WTC11 (cell line): ENCODE data around the gene CCDC88A. TPM values are rescaled to one million over a fixed set of nuclear protein-coding genes. Genes with fewer than 3 reads are reported as not detected.

ENCODE experiments used
- ATAC-seq: fragments of 200-7000 bp; cut with Tn5 transposase; 2 replicates; pipeline ENCODE4 v1.10.0; 2021; ENCODE audit warnings: mild to moderate bottlenecking, moderate library complexity
- CTCF ChIA-PET: fragments of 300-600 bp; sonication (Branson Sonifier 250); formaldehyde crosslinking; loops from one replicate; lab custom pipeline; 2021; ENCODE audit warnings: antibody characterized with exemption; lab: Charles Lee
- POLR2A ChIA-PET: fragments of 350-600 bp; sonication (Branson Sonifier 250); formaldehyde crosslinking; loops from one replicate; lab custom pipeline; 2021; ENCODE audit warnings: antibody characterized with exemption; lab: Charles Lee
- DNase-seq: peaks from one replicate; pipeline ENCODE4 v3.0.0; 2021; ENCODE audit warnings: low spot score
- H3K27ac Mint-ChIP-seq: 2 replicates; pipeline ENCODE4 v1.8.0; 2021; ENCODE audit warnings: mixed read lengths
- H3K27me3 Mint-ChIP-seq: 2 replicates; pipeline ENCODE4 v1.8.0; 2021; ENCODE audit warnings: low read depth, mild to moderate bottlenecking, moderate library complexity, mixed read lengths
- H3K36me3 Mint-ChIP-seq: 2 replicates; pipeline ENCODE4 v1.8.0; 2021; ENCODE audit warnings: mixed read lengths
- H3K4me1 Mint-ChIP-seq: 2 replicates; pipeline ENCODE4 v1.8.0; 2022; ENCODE audit warnings: mixed read lengths
- H3K4me3 Mint-ChIP-seq: 2 replicates; pipeline ENCODE4 v1.8.0; 2021; ENCODE audit warnings: mild to moderate bottlenecking, moderate library complexity, mixed read lengths
- H3K9me3 Mint-ChIP-seq: 2 replicates; pipeline ENCODE4 v1.8.0; 2021; ENCODE audit warnings: mixed read lengths
- CREM ChIP-seq: sonication (generic); formaldehyde crosslinking; IDR thresholded peaks from 2 replicates; pipeline ENCODE4 v1.8.1; 2022; ENCODE audit warnings: mild to moderate bottlenecking, missing genetic modification reagents, moderate library complexity
- ELF4 ChIP-seq: sonication (generic); formaldehyde crosslinking; IDR thresholded peaks from 2 replicates; pipeline ENCODE4 v1.8.1; 2022; ENCODE audit warnings: low read depth, mild to moderate bottlenecking, moderate library complexity, missing genetic modification reagents
- FOXJ3 ChIP-seq: sonication (generic); formaldehyde crosslinking; IDR thresholded peaks from 2 replicates; pipeline ENCODE4 v1.9.0; 2021; ENCODE audit warnings: missing genetic modification reagents, mild to moderate bottlenecking, borderline replicate concordance
- GTF2I ChIP-seq: fragments of 250-450 bp; sonication (Bioruptor Pico); conservative IDR thresholded peaks from 2 replicates; pipeline ENCODE4 v1.4.0; 2021; ENCODE audit warnings: mild to moderate bottlenecking
- IRF2 ChIP-seq: sonication (generic); formaldehyde crosslinking; IDR thresholded peaks from 2 replicates; pipeline ENCODE4 v1.8.0; 2022; ENCODE audit warnings: low read depth, missing genetic modification reagents, borderline replicate concordance
- JAZF1 ChIP-seq: fragments of 250-450 bp; sonication (Bioruptor Pico); IDR thresholded peaks from 2 replicates; pipeline ENCODE4 v1.9.0; 2021; ENCODE audit warnings: moderate library complexity, mild to moderate bottlenecking, inconsistent platforms
- KAT7 ChIP-seq: sonication (generic); formaldehyde crosslinking; IDR thresholded peaks from 2 replicates; pipeline ENCODE4 v1.8.1; 2023; ENCODE audit warnings: missing genetic modification reagents, mild to moderate bottlenecking, borderline replicate concordance
- MYBL2 ChIP-seq: sonication (generic); formaldehyde crosslinking; IDR thresholded peaks from 2 replicates; pipeline ENCODE4 v1.8.1; 2023; ENCODE audit warnings: mild to moderate bottlenecking, moderate library complexity, missing genetic modification reagents
- SOX15 ChIP-seq: fragments of 250-450 bp; sonication (Bioruptor Pico); IDR thresholded peaks from 2 replicates; pipeline ENCODE4 v1.9.0; 2021; ENCODE audit warnings: mild to moderate bottlenecking
- ZBTB21 ChIP-seq: sonication (generic); formaldehyde crosslinking; IDR thresholded peaks from 2 replicates; pipeline ENCODE4 v1.8.1; 2023; ENCODE audit warnings: mild to moderate bottlenecking, missing genetic modification reagents, borderline replicate concordance
- total RNA-seq: library from RNA; stranded (reverse); gene quantifications from 3 replicates; pipeline ENCODE4 v1.2.3, GENCODE V29; 2021
- TF ChIP-seq, protein P1 (sequence below): fragments of 250-450 bp; sonication (Bioruptor Pico); IDR thresholded peaks from 2 replicates; pipeline ENCODE4 v1.9.0; 2021; ENCODE audit warnings: mild to moderate bottlenecking
- TF ChIP-seq, protein P2 (sequence below): sonication (generic); formaldehyde crosslinking; IDR thresholded peaks from 2 replicates; pipeline ENCODE4 v1.8.0; 2022; ENCODE audit warnings: mild to moderate bottlenecking, missing genetic modification reagents
- TF ChIP-seq, protein P3 (sequence below): fragments of 250-450 bp; sonication (Bioruptor Pico); conservative IDR thresholded peaks from 2 replicates; pipeline ENCODE4 v1.9.0; 2021; ENCODE audit warnings: mild to moderate bottlenecking
- TF ChIP-seq, protein P4 (sequence below): sonication (generic); formaldehyde crosslinking; IDR thresholded peaks from 2 replicates; pipeline ENCODE4 v1.8.1; 2023; ENCODE audit warnings: mild to moderate bottlenecking, missing genetic modification reagents, borderline replicate concordance
- TF ChIP-seq, protein P5 (sequence below): sonication (generic); formaldehyde crosslinking; IDR thresholded peaks from 2 replicates; pipeline ENCODE4 v1.8.1; 2022; ENCODE audit warnings: low read depth, mild to moderate bottlenecking, moderate library complexity, missing genetic modification reagents, borderline replicate concordance
- TF ChIP-seq, protein P6 (sequence below): sonication (generic); formaldehyde crosslinking; IDR thresholded peaks from 2 replicates; pipeline ENCODE4 v1.8.1; 2023; ENCODE audit warnings: mild to moderate bottlenecking, missing genetic modification reagents

The CCDC88A gene
- total RNA-seq, 1 experiment from 2014 or later = 97.5 TPM

DNA sequence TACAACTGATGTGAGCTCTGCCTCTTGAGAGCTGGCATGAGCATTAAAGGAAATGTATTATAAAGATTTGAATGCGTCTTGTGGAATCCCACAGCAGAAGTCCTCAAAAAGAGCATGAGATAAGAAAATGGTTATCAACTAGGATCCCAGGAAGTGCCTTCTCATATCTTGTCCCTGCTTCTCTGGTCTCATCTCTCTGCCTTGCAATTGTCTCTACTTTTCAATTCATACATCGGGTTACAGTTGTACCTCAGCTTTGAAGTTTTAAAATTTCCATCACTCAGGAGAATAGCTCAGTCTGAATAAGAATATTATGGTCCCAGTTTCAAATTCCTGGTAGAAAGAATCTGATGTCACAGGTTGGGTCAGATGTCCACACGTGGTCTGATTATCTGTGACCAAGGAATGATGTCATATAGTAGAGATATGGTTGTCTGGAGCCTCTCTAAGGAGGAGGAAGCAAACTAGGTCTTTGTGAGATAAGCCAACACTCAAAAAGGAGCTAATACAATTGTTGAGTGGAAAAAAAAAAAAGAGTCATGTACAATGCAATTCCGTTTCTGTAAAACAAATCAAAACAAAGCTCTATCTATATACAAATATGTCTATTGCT is 21.7 kb upstream of the CCDC88A start (continued):
- TF ChIP-seq, protein P1, sequence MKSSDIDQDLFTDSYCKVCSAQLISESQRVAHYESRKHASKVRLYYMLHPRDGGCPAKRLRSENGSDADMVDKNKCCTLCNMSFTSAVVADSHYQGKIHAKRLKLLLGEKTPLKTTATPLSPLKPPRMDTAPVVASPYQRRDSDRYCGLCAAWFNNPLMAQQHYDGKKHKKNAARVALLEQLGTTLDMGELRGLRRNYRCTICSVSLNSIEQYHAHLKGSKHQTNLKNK (CRISPR knock-in tag) = no peak
- TF ChIP-seq, protein P2, sequence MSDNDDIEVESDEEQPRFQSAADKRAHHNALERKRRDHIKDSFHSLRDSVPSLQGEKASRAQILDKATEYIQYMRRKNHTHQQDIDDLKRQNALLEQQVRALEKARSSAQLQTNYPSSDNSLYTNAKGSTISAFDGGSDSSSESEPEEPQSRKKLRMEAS (CRISPR knock-in tag) = no peak

DNA sequence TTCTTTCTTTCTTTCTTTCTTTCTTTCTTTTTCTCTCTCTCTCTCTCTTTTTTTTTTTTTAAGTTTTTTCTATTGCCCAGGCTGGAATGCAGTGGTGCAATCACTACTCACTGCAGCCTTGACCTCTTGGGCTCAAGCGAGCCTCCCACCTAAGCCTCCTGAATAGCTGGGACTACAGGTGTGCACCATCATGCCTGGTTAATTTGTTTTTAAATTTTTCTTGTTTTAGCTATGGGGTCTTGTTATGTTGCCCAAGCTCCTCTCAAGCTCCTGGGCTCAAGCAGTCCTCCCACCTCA is 19.4 kb upstream of the CCDC88A start:
- ChIA-PET POLR2A (interaction anchor here (0.6 kb wide), 1 partner anchor 544 kb away, joined by 3 read pairs; no protein-coding TSS in a partner anchor), CTCF (no interaction called here)
- Mint-ChIP-seq H3K27ac (no peak overlapping the region), H3K9me3 (peaks cover 20% of the 10 kb centered on the region), H3K36me3 (peaks cover 15% of the 10 kb centered on the region), H3K4me1 (no peaks in the 10 kb centered on the region), H3K27me3 (peaks cover 5% of the 10 kb centered on the region), H3K4me3 (no peak overlapping the region)
- DNase-seq (no peak), ATAC-seq (no peak)
- TF ChIP-seq, protein P3, sequence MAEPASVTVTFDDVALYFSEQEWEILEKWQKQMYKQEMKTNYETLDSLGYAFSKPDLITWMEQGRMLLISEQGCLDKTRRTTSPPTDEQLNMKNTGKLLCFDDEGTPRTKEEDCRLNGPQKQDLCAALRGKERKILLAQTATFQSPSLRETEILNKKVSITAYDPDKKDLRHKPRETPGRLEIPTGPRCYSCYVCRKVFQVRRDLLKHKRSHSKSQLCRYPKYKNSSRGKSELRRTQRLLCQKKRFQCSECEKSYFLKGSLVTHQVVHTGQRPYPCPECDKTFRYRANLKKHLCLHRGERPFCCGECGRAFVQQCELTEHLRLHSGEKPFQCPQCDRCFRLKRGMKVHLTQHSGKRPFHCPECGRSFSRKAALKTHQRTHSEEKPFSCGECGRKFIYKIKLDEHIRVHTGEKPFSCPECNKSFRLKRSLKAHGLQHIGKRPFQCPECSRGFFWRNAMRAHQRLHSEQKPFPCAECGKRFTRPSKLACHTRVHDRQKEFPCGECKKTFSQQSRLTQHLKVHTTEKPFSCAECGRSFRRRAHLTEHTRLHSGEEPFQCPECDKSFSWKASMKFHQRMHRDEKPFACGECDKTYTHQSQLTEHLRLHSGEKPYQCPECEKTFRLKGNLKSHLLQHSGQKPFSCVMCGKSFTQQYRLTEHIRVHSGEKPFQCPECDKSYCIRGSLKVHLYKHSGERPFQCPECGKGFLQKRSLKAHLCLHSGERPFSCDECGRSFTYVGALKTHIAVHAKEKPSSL (CRISPR knock-in tag) = no peak
- TF ChIP-seq, protein P4, sequence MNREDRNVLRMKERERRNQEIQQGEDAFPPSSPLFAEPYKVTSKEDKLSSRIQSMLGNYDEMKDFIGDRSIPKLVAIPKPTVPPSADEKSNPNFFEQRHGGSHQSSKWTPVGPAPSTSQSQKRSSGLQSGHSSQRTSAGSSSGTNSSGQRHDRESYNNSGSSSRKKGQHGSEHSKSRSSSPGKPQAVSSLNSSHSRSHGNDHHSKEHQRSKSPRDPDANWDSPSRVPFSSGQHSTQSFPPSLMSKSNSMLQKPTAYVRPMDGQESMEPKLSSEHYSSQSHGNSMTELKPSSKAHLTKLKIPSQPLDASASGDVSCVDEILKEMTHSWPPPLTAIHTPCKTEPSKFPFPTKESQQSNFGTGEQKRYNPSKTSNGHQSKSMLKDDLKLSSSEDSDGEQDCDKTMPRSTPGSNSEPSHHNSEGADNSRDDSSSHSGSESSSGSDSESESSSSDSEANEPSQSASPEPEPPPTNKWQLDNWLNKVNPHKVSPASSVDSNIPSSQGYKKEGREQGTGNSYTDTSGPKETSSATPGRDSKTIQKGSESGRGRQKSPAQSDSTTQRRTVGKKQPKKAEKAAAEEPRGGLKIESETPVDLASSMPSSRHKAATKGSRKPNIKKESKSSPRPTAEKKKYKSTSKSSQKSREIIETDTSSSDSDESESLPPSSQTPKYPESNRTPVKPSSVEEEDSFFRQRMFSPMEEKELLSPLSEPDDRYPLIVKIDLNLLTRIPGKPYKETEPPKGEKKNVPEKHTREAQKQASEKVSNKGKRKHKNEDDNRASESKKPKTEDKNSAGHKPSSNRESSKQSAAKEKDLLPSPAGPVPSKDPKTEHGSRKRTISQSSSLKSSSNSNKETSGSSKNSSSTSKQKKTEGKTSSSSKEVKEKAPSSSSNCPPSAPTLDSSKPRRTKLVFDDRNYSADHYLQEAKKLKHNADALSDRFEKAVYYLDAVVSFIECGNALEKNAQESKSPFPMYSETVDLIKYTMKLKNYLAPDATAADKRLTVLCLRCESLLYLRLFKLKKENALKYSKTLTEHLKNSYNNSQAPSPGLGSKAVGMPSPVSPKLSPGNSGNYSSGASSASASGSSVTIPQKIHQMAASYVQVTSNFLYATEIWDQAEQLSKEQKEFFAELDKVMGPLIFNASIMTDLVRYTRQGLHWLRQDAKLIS (CRISPR knock-in tag) = no peak
- no peak for TF ChIP-seq KAT7
- no peak for TF ChIP-seq ELF4 (CRISPR knock-in tag)

DNA sequence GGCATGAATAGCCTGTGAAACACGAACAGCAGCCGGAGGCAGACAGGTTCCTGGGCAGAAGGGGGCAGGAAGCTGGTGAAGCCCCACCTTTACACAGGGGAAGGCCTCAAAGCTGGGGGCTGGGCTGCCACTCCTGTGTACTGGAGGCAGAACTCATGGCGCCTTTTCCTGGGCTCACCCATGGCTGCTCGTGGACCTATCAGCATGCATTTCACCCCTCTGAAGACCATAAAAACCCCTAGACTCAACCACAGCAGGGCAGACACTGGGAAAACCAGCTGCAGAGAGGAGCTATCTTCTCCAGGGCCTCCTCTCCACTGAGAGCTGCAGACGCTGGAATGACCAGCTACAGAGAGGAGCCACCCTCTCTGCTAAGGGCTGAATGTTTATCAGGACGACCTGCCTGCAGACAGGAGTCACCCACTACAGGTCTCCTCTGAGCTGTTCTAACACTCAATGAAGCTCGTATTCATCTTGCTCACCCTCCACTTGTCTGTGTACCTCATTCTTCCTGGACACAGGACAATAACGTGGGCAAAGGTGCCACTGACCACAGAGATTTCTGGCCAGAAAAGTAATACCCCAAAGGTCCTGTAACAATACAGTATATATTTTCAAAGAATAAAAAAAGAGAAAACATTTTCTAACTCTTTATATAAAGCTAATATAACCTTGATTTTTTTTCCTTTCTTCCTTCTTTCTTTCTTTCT is 18.9 kb upstream of the CCDC88A start:
- POLR2A ChIA-PET = interaction anchor here (0.6 kb wide), 1 partner anchor 545 kb away, joined by 3 read pairs; no protein-coding TSS in a partner anchor
- ATAC-seq (no peak), DNase-seq (no peak)
- Mint-ChIP-seq H3K27me3 (peaks cover 5% of the 10 kb centered on the region), H3K4me1 (no peaks in the 10 kb centered on the region), H3K4me3 (no peak overlapping the region), H3K27ac (no peak overlapping the region), H3K36me3 (peaks cover 15% of the 10 kb centered on the region), H3K9me3 (peaks cover 20% of the 10 kb centered on the region)
- CTCF ChIA-PET = no interaction called here
- TF ChIP-seq CREM (CRISPR knock-in tag) (no peak), SOX15 (CRISPR knock-in tag) (no peak), GTF2I (no peak), MYBL2 (no peak), FOXJ3 (CRISPR knock-in tag) (no peak), IRF2 (CRISPR knock-in tag) (no peak), ZBTB21 (no peak), JAZF1 (CRISPR knock-in tag) (no peak)
- TF ChIP-seq, protein P5, sequence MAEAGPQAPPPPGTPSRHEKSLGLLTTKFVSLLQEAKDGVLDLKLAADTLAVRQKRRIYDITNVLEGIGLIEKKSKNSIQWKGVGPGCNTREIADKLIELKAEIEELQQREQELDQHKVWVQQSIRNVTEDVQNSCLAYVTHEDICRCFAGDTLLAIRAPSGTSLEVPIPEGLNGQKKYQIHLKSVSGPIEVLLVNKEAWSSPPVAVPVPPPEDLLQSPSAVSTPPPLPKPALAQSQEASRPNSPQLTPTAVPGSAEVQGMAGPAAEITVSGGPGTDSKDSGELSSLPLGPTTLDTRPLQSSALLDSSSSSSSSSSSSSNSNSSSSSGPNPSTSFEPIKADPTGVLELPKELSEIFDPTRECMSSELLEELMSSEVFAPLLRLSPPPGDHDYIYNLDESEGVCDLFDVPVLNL (CRISPR knock-in tag) = no peak
- TF ChIP-seq, protein P3 (CRISPR knock-in tag) = no peak
- TF ChIP-seq, protein P6, sequence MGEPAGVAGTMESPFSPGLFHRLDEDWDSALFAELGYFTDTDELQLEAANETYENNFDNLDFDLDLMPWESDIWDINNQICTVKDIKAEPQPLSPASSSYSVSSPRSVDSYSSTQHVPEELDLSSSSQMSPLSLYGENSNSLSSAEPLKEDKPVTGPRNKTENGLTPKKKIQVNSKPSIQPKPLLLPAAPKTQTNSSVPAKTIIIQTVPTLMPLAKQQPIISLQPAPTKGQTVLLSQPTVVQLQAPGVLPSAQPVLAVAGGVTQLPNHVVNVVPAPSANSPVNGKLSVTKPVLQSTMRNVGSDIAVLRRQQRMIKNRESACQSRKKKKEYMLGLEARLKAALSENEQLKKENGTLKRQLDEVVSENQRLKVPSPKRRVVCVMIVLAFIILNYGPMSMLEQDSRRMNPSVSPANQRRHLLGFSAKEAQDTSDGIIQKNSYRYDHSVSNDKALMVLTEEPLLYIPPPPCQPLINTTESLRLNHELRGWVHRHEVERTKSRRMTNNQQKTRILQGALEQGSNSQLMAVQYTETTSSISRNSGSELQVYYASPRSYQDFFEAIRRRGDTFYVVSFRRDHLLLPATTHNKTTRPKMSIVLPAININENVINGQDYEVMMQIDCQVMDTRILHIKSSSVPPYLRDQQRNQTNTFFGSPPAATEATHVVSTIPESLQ (CRISPR knock-in tag) = no peak
